ENCODE data around the gene FKBP1B.

- TF ChIP-seq POLR2A (IDR thresholded peaks at IDR 0.05) (no peak), CTCF (IDR thresholded peaks at IDR 0.05) (no peak), EP300 (IDR thresholded peaks at IDR 0.05; ENCODE audit: low read depth) (no peak)
Observed at GRCh38 chr2:24008672-24009366, 40.7 kb upstream of the FKBP1B start.
